Neuronal stem cell (in vitro differentiated cells): ENCODE results near the gene OSM.

Source experiments
- DNase-seq: peaks from one replicate; pipeline ENCODE4 v3.0.0-alpha.2; 2013; ENCODE audit warnings: low spot score
- H2AFZ ChIP-seq: one replicate; pipeline ENCODE4 v1.6.1; 2013; ENCODE audit warnings: mild to moderate bottlenecking, low read length, inconsistent platforms
- H2AK5ac ChIP-seq: 2 replicates; pipeline ENCODE4 v1.6.1; 2013; ENCODE audit warnings: low read depth, mild to moderate bottlenecking, inconsistent platforms, low read length, moderate library complexity, mixed read lengths
- H2BK120ac ChIP-seq: 2 replicates; pipeline ENCODE4 v1.6.1; 2013; ENCODE audit warnings: low read depth, mild to moderate bottlenecking, inconsistent platforms, low read length, moderate library complexity, mixed read lengths
- H2BK12ac ChIP-seq: one replicate; pipeline ENCODE4 v1.6.1; 2013; ENCODE audit warnings: low read length, inconsistent platforms
- H2BK15ac ChIP-seq: 2 replicates; pipeline ENCODE4 v1.6.1; 2013; ENCODE audit warnings: mild to moderate bottlenecking, low read length, inconsistent platforms, mixed read lengths
- H2BK5ac ChIP-seq: one replicate; pipeline ENCODE4 v1.6.1; 2013; ENCODE audit warnings: inconsistent platforms, mild to moderate bottlenecking, low read length, moderate library complexity
- H3K14ac ChIP-seq: one replicate; pipeline ENCODE4 v1.6.1; 2013; ENCODE audit warnings: low read length, inconsistent platforms
- H3K18ac ChIP-seq: 2 replicates; pipeline ENCODE4 v1.6.1; 2013; ENCODE audit warnings: low read length, inconsistent platforms
- H3K23ac ChIP-seq: 2 replicates; pipeline ENCODE4 v1.6.1; 2013; ENCODE audit warnings: low read depth, mild to moderate bottlenecking, mixed read lengths, low read length, inconsistent platforms; ENCODE audit not compliant: poor library complexity
- H3K27ac ChIP-seq: replicated peaks from 3 replicates; pipeline ENCODE4 v1.5.1; 2013; ENCODE audit warnings: low read length, inconsistent platforms
- H3K27me3 ChIP-seq, 3 experiments: 2 replicates each; pipeline ENCODE4 v1.6.1; 2013; ENCODE audit warnings: low read length in 3 of 3, mild to moderate bottlenecking in 2 of 3, inconsistent platforms in 1 of 3, low read depth in 1 of 3, mixed read lengths in 1 of 3, moderate library complexity in 1 of 3; ENCODE audit not compliant: control insufficient read depth in 3 of 3, insufficient read depth in 3 of 3
- H3K36me3 ChIP-seq, 2 donors: replicated peaks in 1 of 2; 2 replicates each; pipeline ENCODE4 v1.6.1; 2013; ENCODE audit warnings: low read length in 2 of 2; ENCODE audit not compliant: control insufficient read depth in 2 of 2, insufficient read depth in 2 of 2
- H3K4ac ChIP-seq: 2 replicates; pipeline ENCODE4 v1.6.1; 2013; ENCODE audit warnings: inconsistent platforms, mild to moderate bottlenecking, low read length, moderate library complexity
- H3K4me1 ChIP-seq, 2 donors: 1 replicate in 1 of 2; 2 replicates in 1 of 2; pipeline ENCODE4 v1.6.1; 2013; ENCODE audit warnings: low read length in 2 of 2, low read depth in 1 of 2; ENCODE audit not compliant: control insufficient read depth in 2 of 2, insufficient read depth in 1 of 2
- H3K4me2 ChIP-seq: one replicate; pipeline ENCODE4 v1.6.1; 2013; ENCODE audit warnings: mild to moderate bottlenecking, low read length, inconsistent platforms; ENCODE audit not compliant: insufficient read depth, poor library complexity, severe bottlenecking
- H3K4me3 ChIP-seq, 2 donors: 2 replicates each; pipeline ENCODE4 v1.5.1; 2013; ENCODE audit warnings: low read length in 2 of 2, mild to moderate bottlenecking in 2 of 2, inconsistent platforms in 1 of 2, moderate library complexity in 1 of 2
- H3K79me1 ChIP-seq: one replicate; pipeline ENCODE4 v1.6.1; 2013; ENCODE audit warnings: low read depth, mild to moderate bottlenecking, inconsistent platforms, low read length, moderate library complexity
- H3K9ac ChIP-seq: one replicate; pipeline ENCODE4 v1.6.1; 2013; ENCODE audit warnings: mild to moderate bottlenecking, low read depth, low read length, inconsistent platforms; ENCODE audit not compliant: poor library complexity
- H3K9me3 ChIP-seq, 2 donors: replicated peaks in 1 of 2; 2 replicates each; pipeline versions ENCODE3 to v1.6.1; 2013; ENCODE audit warnings: low read length in 2 of 2, mild to moderate bottlenecking in 2 of 2, inconsistent platforms in 1 of 2, low read depth in 1 of 2, mixed read lengths in 1 of 2, moderate library complexity in 1 of 2; ENCODE audit not compliant: control insufficient read depth in 2 of 2, insufficient read depth in 1 of 2
- H4K8ac ChIP-seq: one replicate; pipeline ENCODE4 v1.6.1; 2013; ENCODE audit warnings: low read depth, mild to moderate bottlenecking, inconsistent platforms, low read length, moderate library complexity
- H4K91ac ChIP-seq: one replicate; pipeline ENCODE4 v1.6.1; 2013; ENCODE audit warnings: low read length, low read depth, mild to moderate bottlenecking, inconsistent platforms; ENCODE audit not compliant: poor library complexity
- WGBS, 2 donors: extraction: QIAGEN DNeasy Blood & Tissue Kit; methylation state at CpG; one replicate each; pipeline ENCODE4 v1.1.7; 2013; ENCODE audit warnings: missing lambda C conversion rate in 2 of 2, mixed read lengths in 1 of 2; ENCODE audit not compliant: insufficient read length in 2 of 2, insufficient replicate concordance in 1 of 2; ENCODE audit errors: extremely low coverage in 2 of 2; 5-methylcytosine and 5-hydroxymethylcytosine counted together

Gene OSM

GRCh38 chr22:30262112-30262511, 4.5 kb downstream of the OSM start:
- H3K23ac ChIP-seq, result no peak overlapping the region
- no CpG with 5 or more reads among the region's 4 CpGs for WGBS, 2 donors
- H3K9me3 ChIP-seq, result peaks cover 0 to 2% of the 10 kb centered on the region in 2 donors
- H2AK5ac ChIP-seq, result peak overlapping the region; percentile 31
- no peak overlapping the region for H3K18ac ChIP-seq
- H2BK120ac ChIP-seq, result no peak overlapping the region
- H3K79me1 ChIP-seq, result no peaks in the 10 kb centered on the region
- H4K8ac ChIP-seq, result no peak overlapping the region
- no peak overlapping the region for H3K4me2 ChIP-seq
- H2BK12ac ChIP-seq, result no peak overlapping the region
- no peak overlapping the region for H3K27ac ChIP-seq
- DNase-seq, result no peak
- no peak overlapping the region for H2AFZ ChIP-seq
- no peak overlapping the region for H3K14ac ChIP-seq
- no peaks in the 10 kb centered on the region for H3K36me3 ChIP-seq
- peaks cover 3 to 20% of the 10 kb centered on the region in 2 donors for H3K4me1 ChIP-seq
- no peak overlapping the region for H4K91ac ChIP-seq
- H3K4ac ChIP-seq, result no peak overlapping the region
- no peak overlapping the region for H2BK5ac ChIP-seq
- no peak overlapping the region for H3K4me3 ChIP-seq
- peaks cover 0 to 8% (median 0%) of the 10 kb centered on the region in 3 experiments for H3K27me3 ChIP-seq
- no peak overlapping the region for H2BK15ac ChIP-seq
- no peak overlapping the region for H3K9ac ChIP-seq

DNA sequence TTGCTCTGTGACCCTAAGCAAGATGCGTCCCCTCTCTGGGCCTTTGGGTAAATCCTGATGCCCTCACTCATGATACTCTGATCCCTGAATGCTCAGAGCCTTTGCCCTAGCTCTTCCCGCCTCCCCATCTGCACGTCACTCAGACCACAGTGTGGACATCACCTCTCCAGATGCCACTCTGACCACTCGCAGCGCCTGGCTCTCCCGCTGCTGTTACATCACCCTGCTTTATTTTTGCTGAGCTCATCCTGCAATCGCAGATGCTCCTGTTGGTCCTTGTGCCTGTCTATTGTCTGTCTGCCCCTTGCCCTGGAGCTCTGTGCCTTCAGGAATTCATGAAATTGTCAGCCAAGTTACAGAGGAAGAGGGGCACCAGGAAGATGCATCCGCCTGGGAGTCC, 5.5 kb downstream of the OSM start:
- no CpG with 5 or more reads among the region's 8 CpGs for WGBS, 2 donors

DNA sequence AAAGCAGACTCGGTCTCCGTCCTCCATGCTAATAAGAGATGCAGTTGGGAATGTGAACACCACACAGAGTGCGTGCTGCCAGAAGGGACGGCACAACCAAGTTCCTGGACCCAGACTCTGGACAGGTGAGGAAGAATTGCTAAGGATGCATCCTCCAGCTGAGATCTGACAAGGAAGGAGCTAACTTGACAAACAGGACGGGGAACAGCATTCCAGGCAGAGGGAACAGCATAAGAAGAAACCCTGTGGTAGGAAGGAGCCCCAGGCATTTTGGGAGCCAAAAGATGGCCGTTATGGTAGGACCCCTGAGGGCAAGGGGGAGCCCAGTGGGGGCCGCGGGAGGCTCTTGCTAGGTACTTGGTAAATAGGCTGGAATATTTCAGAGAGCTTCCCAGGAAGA, 6.0 kb downstream of the OSM start:
- Histone ChIP-seq H3K18ac (peak overlapping the region; percentile 2), H4K8ac (no peak overlapping the region), H3K4me1 (peaks cover 3 to 22% of the 10 kb centered on the region in 2 donors), H3K9ac (no peak overlapping the region), H2BK15ac (peak overlapping the region; percentile 35), H4K91ac (no peak overlapping the region), H3K23ac (no peak overlapping the region), H2AK5ac (peak overlapping the region; percentile 66), H3K14ac (no peak overlapping the region), H3K27me3 (peaks cover 0 to 8% (median 0%) of the 10 kb centered on the region in 3 experiments), H3K36me3 (no peaks in the 10 kb centered on the region), H3K4ac (no peak overlapping the region), H2BK120ac (no peak overlapping the region), H2AFZ (no peak overlapping the region), H2BK12ac (no peak overlapping the region), H3K79me1 (no peaks in the 10 kb centered on the region), H3K4me3 (no peak overlapping the region), H3K9me3 (peaks cover 0 to 2% of the 10 kb centered on the region in 2 donors), H3K27ac (no peak overlapping the region), H3K4me2 (no peak overlapping the region), H2BK5ac (no peak overlapping the region)
- no peak for DNase-seq
- WGBS, 2 donors, result no CpG with 5 or more reads among the region's 8 CpGs

More for the DNA sequence above, 5.5 kb downstream of the OSM start:
- Histone ChIP-seq H4K8ac (no peak overlapping the region), H3K4me1 (peaks cover 3 to 20% of the 10 kb centered on the region in 2 donors), H3K36me3 (no peaks in the 10 kb centered on the region), H3K9me3 (peaks cover 0 to 2% of the 10 kb centered on the region in 2 donors), H3K23ac (no peak overlapping the region), H3K4me2 (no peak overlapping the region), H2AFZ (no peak overlapping the region), H2BK15ac (no peak overlapping the region), H3K9ac (no peak overlapping the region), H3K27ac (no peak overlapping the region), H2BK120ac (no peak overlapping the region), H3K4ac (no peak overlapping the region), H3K18ac (no peak overlapping the region), H3K27me3 (peaks cover 0 to 8% (median 0%) of the 10 kb centered on the region in 3 experiments), H3K79me1 (no peaks in the 10 kb centered on the region), H2BK12ac (no peak overlapping the region), H3K4me3 (no peak overlapping the region), H4K91ac (peak overlapping the region; percentile 74), H2AK5ac (no peak overlapping the region), H2BK5ac (no peak overlapping the region), H3K14ac (no peak overlapping the region)
- DNase-seq, result no peak

GRCh38 chr22:30260276-30260675, 6.4 kb downstream of the OSM start:
- no peak overlapping the region for H3K4me2 ChIP-seq
- no peak overlapping the region for H2BK120ac ChIP-seq
- peak overlapping the region; percentile 38 for H3K23ac ChIP-seq
- H3K4me3 ChIP-seq, result no peak overlapping the region
- H3K79me1 ChIP-seq, result no peaks in the 10 kb centered on the region
- no peak overlapping the region for H3K14ac ChIP-seq
- peak overlapping the region; percentile 35 for H3K18ac ChIP-seq
- no peak overlapping the region for H2AFZ ChIP-seq
- no peak for DNase-seq
- peaks cover 0 to 2% of the 10 kb centered on the region in 2 donors for H3K9me3 ChIP-seq
- WGBS, 2 donors, result no CpG with 5 or more reads among the region's 11 CpGs
- H3K4me1 ChIP-seq, result peaks cover 3 to 22% of the 10 kb centered on the region in 2 donors
- peak overlapping the region; percentile 66 for H2AK5ac ChIP-seq
- H3K9ac ChIP-seq, result no peak overlapping the region
- H3K36me3 ChIP-seq, result no peaks in the 10 kb centered on the region
- no peak overlapping the region for H4K8ac ChIP-seq
- peaks cover 0 to 8% (median 0%) of the 10 kb centered on the region in 3 experiments for H3K27me3 ChIP-seq
- no peak overlapping the region for H3K4ac ChIP-seq
- H2BK15ac ChIP-seq, result peak overlapping the region; percentile 35
- no peak overlapping the region for H3K27ac ChIP-seq
- H2BK12ac ChIP-seq, result peak overlapping the region; percentile 43
- no peak overlapping the region for H2BK5ac ChIP-seq
- peak overlapping the region; percentile 56 for H4K91ac ChIP-seq
